ENCODE measurements around the gene PIK3C2G. TPM values are rescaled to one million over a fixed set of nuclear protein-coding genes. Genes with fewer than 3 reads are reported as not detected.
A peak's percentile ranks its signal among the peaks of the same experiment; 100 is the strongest.

PIK3C2G gene
- total RNA-seq, 1 donor from 2014 or later: 1.7 TPM

DNA sequence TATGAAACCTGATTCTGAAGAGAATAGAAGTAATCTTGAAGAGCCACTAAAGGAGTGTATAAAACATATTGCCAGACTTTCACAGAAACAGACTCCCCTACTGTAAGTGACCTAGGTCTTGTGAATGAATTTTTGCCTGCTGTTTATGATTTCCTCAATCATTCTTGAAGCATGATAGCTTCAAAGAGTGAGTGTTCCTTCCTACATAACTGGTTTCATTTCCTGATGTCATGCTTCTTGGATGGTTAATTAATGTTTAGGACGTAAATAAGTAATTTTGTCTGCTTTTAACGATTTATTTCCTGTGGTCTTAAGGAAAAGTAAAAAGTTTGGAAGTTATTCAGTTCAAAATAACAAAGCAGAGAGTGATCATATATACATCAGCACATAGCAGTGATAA is 129.8 kb downstream of the PIK3C2G start:
- no peak for TF ChIP-seq POLR2AphosphoS5 (IDR thresholded peaks at IDR 0.05; ENCODE audit: insufficient read depth in 1 of 2, low read depth in 1 of 2)
- no peak for TF ChIP-seq CTCF (IDR thresholded peaks at IDR 0.05)
- no peak for TF ChIP-seq POLR2A (IDR thresholded peaks at IDR 0.05)
- DNase-seq (ENCODE audit: extremely low spot score in 2 of 2): no peak
- H3K4me3 ChIP-seq: no peak overlapping the region
- no peaks in the 10 kb centered on the region for H3K27me3 ChIP-seq
- H3K27ac ChIP-seq: no peak overlapping the region
- H3K4me1 ChIP-seq: no peaks in the 10 kb centered on the region
- intact Hi-C loops (cut with DNase I): no loop called here
- H3K36me3 ChIP-seq: no peaks in the 10 kb centered on the region
- H3K9me3 ChIP-seq: no peaks in the 10 kb centered on the region

- TF ChIP-seq POLR2AphosphoS5 (IDR thresholded peaks at IDR 0.05; ENCODE audit: insufficient read depth in 1 of 2, low read depth in 1 of 2): no peak
- TF ChIP-seq POLR2A (IDR thresholded peaks at IDR 0.05): no peak
- no peak for TF ChIP-seq CTCF (IDR thresholded peaks at IDR 0.05)
- no peak overlapping the region for H3K4me3 ChIP-seq
- no peak overlapping the region for H3K27ac ChIP-seq
- intact Hi-C loops (cut with DNase I): no loop called here
- H3K27me3 ChIP-seq: no peaks in the 10 kb centered on the region
- H3K9me3 ChIP-seq: no peaks in the 10 kb centered on the region
- DNase-seq (ENCODE audit: extremely low spot score in 2 of 2): no peak
- no peaks in the 10 kb centered on the region for H3K4me1 ChIP-seq
- no peaks in the 10 kb centered on the region for H3K36me3 ChIP-seq
Observed at GRCh38 chr12:18394742-18395141, 133.4 kb downstream of the PIK3C2G start.

DNA sequence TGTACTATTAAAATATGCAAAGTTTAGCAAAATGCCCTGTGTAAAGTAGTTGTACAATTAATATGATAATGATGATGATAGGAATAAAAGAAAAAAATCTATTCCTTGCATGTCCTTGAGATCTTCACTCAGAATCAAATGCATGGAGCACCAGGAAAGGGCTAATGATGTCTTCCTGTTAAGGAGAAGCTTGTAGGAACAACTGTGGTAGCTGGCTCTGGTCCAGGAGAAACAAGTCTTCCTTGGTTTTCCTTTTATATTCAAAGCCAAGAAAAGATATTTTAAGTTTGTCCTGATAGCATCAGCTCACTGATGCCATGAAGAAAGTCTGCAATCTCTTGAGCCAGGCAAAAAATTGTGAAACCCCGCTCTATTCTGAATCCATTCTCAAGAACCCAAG is 138.9 kb downstream of the PIK3C2G start:
- no peaks in the 10 kb centered on the region for H3K9me3 ChIP-seq
- H3K4me3 ChIP-seq: no peak overlapping the region
- H3K27me3 ChIP-seq: no peaks in the 10 kb centered on the region
- no peaks in the 10 kb centered on the region for H3K4me1 ChIP-seq
- no peaks in the 10 kb centered on the region for H3K36me3 ChIP-seq
- intact Hi-C loops (cut with DNase I): no loop called here
- DNase-seq (ENCODE audit: extremely low spot score in 2 of 2): no peak
- TF ChIP-seq CTCF (IDR thresholded peaks at IDR 0.05) (no peak), POLR2A (IDR thresholded peaks at IDR 0.05) (no peak), POLR2AphosphoS5 (IDR thresholded peaks at IDR 0.05; ENCODE audit: insufficient read depth in 1 of 2, low read depth in 1 of 2) (no peak)
- no peak overlapping the region for H3K27ac ChIP-seq

DNA sequence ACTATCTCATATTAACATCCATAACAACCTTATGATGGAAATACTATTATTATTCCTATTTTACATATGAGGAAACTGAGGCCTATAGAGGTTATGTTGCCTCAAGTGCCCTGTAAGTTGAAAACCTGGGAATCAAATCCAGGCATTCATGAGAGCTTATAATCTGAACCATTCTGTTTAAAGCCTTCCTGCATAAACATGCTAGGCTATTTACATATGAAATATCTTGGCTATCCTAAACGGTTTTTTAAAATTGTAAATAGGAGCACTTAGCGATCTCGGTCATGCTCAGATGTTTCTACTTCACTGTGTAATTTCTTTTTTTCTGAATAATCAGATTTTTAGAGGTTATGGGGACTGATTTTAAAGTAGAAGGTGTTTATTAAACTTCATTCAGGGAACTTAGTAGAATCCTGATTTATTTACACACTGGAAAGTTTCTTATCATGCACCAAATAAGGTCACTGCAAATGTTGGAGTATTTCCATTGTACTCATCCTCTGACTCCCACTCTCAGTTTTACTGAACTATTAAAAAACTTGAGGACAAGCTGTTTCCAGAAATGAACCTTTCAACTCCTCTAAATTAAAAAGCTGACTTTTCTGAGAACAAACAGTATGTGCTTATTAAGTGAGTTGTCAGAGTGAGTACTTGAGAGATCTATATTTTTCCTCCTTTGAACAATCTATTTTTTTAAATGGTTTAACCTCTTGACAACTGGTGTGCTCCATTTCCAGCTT is 141.7 kb downstream of the PIK3C2G start:
- no peak for TF ChIP-seq POLR2A (IDR thresholded peaks at IDR 0.05)
- peak in 1 of 2 donors; percentile 51 for TF ChIP-seq POLR2AphosphoS5 (IDR thresholded peaks at IDR 0.05; ENCODE audit: insufficient read depth in 1 of 2, low read depth in 1 of 2)
- TF ChIP-seq CTCF (IDR thresholded peaks at IDR 0.05): no peak
- DNase-seq (ENCODE audit: extremely low spot score in 2 of 2): no peak
- Histone ChIP-seq H3K27me3 (no peaks in the 10 kb centered on the region), H3K36me3 (no peaks in the 10 kb centered on the region), H3K9me3 (no peaks in the 10 kb centered on the region), H3K27ac (peak overlapping the region; percentile 64), H3K4me1 (no peaks in the 10 kb centered on the region), H3K4me3 (no peak overlapping the region)
- intact Hi-C loops (cut with DNase I): no loop called here

- no peaks in the 10 kb centered on the region for H3K9me3 ChIP-seq
- H3K27ac ChIP-seq: peak overlapping the region; percentile 54
- no peaks in the 10 kb centered on the region for H3K36me3 ChIP-seq
- H3K27me3 ChIP-seq: no peaks in the 10 kb centered on the region
- intact Hi-C loops (cut with DNase I): no loop called here
- H3K4me3 ChIP-seq: no peak overlapping the region
- H3K4me1 ChIP-seq: peaks cover 18% of the 10 kb centered on the region
- DNase-seq (ENCODE audit: extremely low spot score in 2 of 2): no peak
- no peak for TF ChIP-seq POLR2AphosphoS5 (IDR thresholded peaks at IDR 0.05; ENCODE audit: insufficient read depth in 1 of 2, low read depth in 1 of 2)
- no peak for TF ChIP-seq CTCF (IDR thresholded peaks at IDR 0.05)
- TF ChIP-seq POLR2A (IDR thresholded peaks at IDR 0.05): no peak
Observed at GRCh38 chr12:18411453-18411852, 150.1 kb downstream of the PIK3C2G start.

Measured in vagina (tissue), 2 donors.